GM12872 (cell line): Measurements from ENCODE around the gene USP21.

Experiments used
- CTCF ChIP-seq: IDR thresholded peaks from 3 replicates; pipeline ENCODE4 v1.5.1; 2011; ENCODE audit warnings: low read depth, mild to moderate bottlenecking, low read length, moderate library complexity; ENCODE audit not compliant: insufficient read depth

USP21 gene

GRCh38 chr1:161196521-161197451 is 37.5 kb downstream of the USP21 start:
- no peak for TF ChIP-seq CTCF

- TF ChIP-seq CTCF: no peak
Observed at GRCh38 chr1:161197560-161198193, 38.4 kb downstream of the USP21 start.

- no peak for TF ChIP-seq CTCF
Observed at GRCh38 chr1:161198194-161198896, 39.0 kb downstream of the USP21 start.

GRCh38 chr1:161198897-161199431 is 39.7 kb downstream of the USP21 start, which contains the start of gene ADAMTS4:
Gene ADAMTS4, minus strand, starts transcription at chr1:161199054. Its CDS starts 427 bp downstream, at chr1:161198627.
- no peak for TF ChIP-seq CTCF

- no peak for TF ChIP-seq CTCF
Observed at GRCh38 chr1:161199506-161200139, 40.3 kb downstream of the USP21 start.

GRCh38 chr1:161200421-161200991 is 41.2 kb downstream of the USP21 start:
- TF ChIP-seq CTCF: no peak
